AG08395 (cell line): ENCODE results near the gene PKDCC.

Source experiments
- DNase-seq: peaks from one replicate; pipeline ENCODE4 v3.0.0; 2012; ENCODE audit warnings: mixed read lengths, low spot score

PKDCC gene

GRCh38 chr2:42049221-42050009 is 1.6 kb downstream of the PKDCC start:
- no peak for DNase-seq

- no peak for DNase-seq
These were observed 2.3 kb downstream of the PKDCC start for GRCh38 chr2:42050010-42050702.

- DNase-seq = no peak
These were observed 3.1 kb downstream of the PKDCC start for GRCh38 chr2:42050703-42051542.

GRCh38 chr2:42051543-42052235 is 3.9 kb downstream of the PKDCC start:
- no peak for DNase-seq

GRCh38 chr2:42052702-42053481 is 5.1 kb downstream of the PKDCC start:
- DNase-seq = no peak

- DNase-seq = no peak
These were observed 5.6 kb downstream of the PKDCC start for GRCh38 chr2:42053482-42053790.

GRCh38 chr2:42053791-42054701 is 6.2 kb downstream of the PKDCC start:
- DNase-seq = no peak

GRCh38 chr2:42054714-42055430 is 7.1 kb downstream of the PKDCC start:
- no peak for DNase-seq

GRCh38 chr2:42055573-42056514 is 8.0 kb downstream of the PKDCC start:
- DNase-seq = no peak

GRCh38 chr2:42057159-42057901 is 9.5 kb downstream of the PKDCC start:
- no peak for DNase-seq

- DNase-seq = no peak
These were observed 10.2 kb downstream of the PKDCC start for GRCh38 chr2:42057902-42058450.

- no peak for DNase-seq
These were observed 11.6 kb downstream of the PKDCC start for GRCh38 chr2:42059261-42059898.

- no peak for DNase-seq
These were observed 12.2 kb downstream of the PKDCC start for GRCh38 chr2:42060028-42060427.

GRCh38 chr2:42060718-42061619 is 13.1 kb downstream of the PKDCC start:
- no peak for DNase-seq

- DNase-seq = no peak
These were observed 14.0 kb downstream of the PKDCC start for GRCh38 chr2:42061839-42062238.
